IMR-90 (cell line): Measurements from ENCODE around the gene RAB11FIP3. TPM values are rescaled to one million over a fixed set of nuclear protein-coding genes. Genes with fewer than 3 reads are reported as not detected.

Experiments
- ATAC-seq: fragments of 200-7000 bp; cut with Tn5 transposase; 2 replicates; pipeline ENCODE4 v1.9.1; 2020; ENCODE audit warnings: low read depth, mild to moderate bottlenecking, moderate library complexity
- BruUV-seq: library from RNA; stranded (reverse); fragments of 400-500 nt; replicated peaks from 2 replicates; lab custom pipeline; 2021; lab: Mats Ljungman, UMichigan
- CTCF ChIA-PET: fragments of 300-600 bp; formaldehyde crosslinking; extraction: SDS; loops from one replicate; lab custom pipeline; 2021; ENCODE audit warnings: antibody characterized with exemption; lab: Yijun Ruan, JAX
- POLR2A ChIA-PET: fragments of 300-600 bp; sonication (Branson Sonifier 250); formaldehyde crosslinking; loops from one replicate; lab custom pipeline; 2022; ENCODE audit warnings: antibody characterized with exemption; ENCODE audit not compliant: unreplicated experiment; lab: Charles Lee
- DNase-seq: peaks from one replicate; pipeline ENCODE4 v3.0.0; 2013
- H2AFZ ChIP-seq: replicated peaks from 2 replicates; pipeline ENCODE3; 2013; ENCODE audit warnings: low read length, mild to moderate bottlenecking; ENCODE audit not compliant: poor library complexity
- H2AK5ac ChIP-seq: 2 replicates; pipeline ENCODE4 v1.6.1; 2013; ENCODE audit warnings: low read depth, low read length, inconsistent platforms
- H2AK9ac ChIP-seq: replicated peaks from 2 replicates; pipeline ENCODE3; 2013; ENCODE audit warnings: mild to moderate bottlenecking, low read depth, low read length, moderate library complexity; ENCODE audit not compliant: poor library complexity
- H2BK120ac ChIP-seq: 2 replicates; pipeline ENCODE4 v1.6.1; 2013; ENCODE audit warnings: low read depth, low read length, inconsistent platforms
- H2BK15ac ChIP-seq: 3 replicates; pipeline ENCODE4 v1.6.1; 2013; ENCODE audit warnings: low read depth, low read length, inconsistent platforms
- H2BK20ac ChIP-seq: 2 replicates; pipeline ENCODE4 v1.6.1; 2013; ENCODE audit warnings: low read depth, mild to moderate bottlenecking, inconsistent platforms, low read length, moderate library complexity
- H2BK5ac ChIP-seq: 2 replicates; pipeline ENCODE4 v1.6.1; 2013; ENCODE audit warnings: mild to moderate bottlenecking, low read depth, low read length, inconsistent platforms; ENCODE audit not compliant: poor library complexity, severe bottlenecking
- H3K14ac ChIP-seq: replicated peaks from 2 replicates; pipeline ENCODE4 v1.6.1; 2013; ENCODE audit warnings: low read depth, low read length, inconsistent platforms
- H3K18ac ChIP-seq: 2 replicates; pipeline ENCODE4 v1.6.1; 2013; ENCODE audit warnings: low read depth, low read length, control low read depth
- H3K23ac ChIP-seq: 2 replicates; pipeline ENCODE4 v1.6.1; 2013; ENCODE audit warnings: low read depth, low read length, inconsistent platforms
- H3K27ac ChIP-seq: 2 replicates; pipeline ENCODE4 v1.5.1; 2013; ENCODE audit warnings: mild to moderate bottlenecking, control low read depth, low read length; ENCODE audit not compliant: insufficient read depth
- H3K27me3 ChIP-seq: 2 replicates; pipeline ENCODE4 v1.6.1; 2013; ENCODE audit warnings: low read length; ENCODE audit not compliant: control insufficient read depth, insufficient read depth
- H3K36me3 ChIP-seq: 2 replicates; pipeline ENCODE4 v1.6.1; 2013; ENCODE audit warnings: low read length, mixed read lengths; ENCODE audit not compliant: control insufficient read depth, insufficient read depth
- H3K4ac ChIP-seq: 2 replicates; pipeline ENCODE4 v1.6.1; 2013; ENCODE audit warnings: low read depth, low read length, inconsistent platforms
- H3K4me1 ChIP-seq: 2 replicates; pipeline ENCODE4 v1.6.1; 2013; ENCODE audit warnings: low read length, mixed read lengths; ENCODE audit not compliant: control insufficient read depth, insufficient read depth
- H3K4me2 ChIP-seq: 2 replicates; pipeline ENCODE4 v1.6.1; 2013; ENCODE audit warnings: low read depth, mild to moderate bottlenecking, control low read depth, low read length, moderate library complexity
- H3K4me3 ChIP-seq: 2 replicates; pipeline ENCODE4 v1.5.1; 2013; ENCODE audit warnings: low read depth, mild to moderate bottlenecking, control low read depth, low read length, moderate library complexity; ENCODE audit not compliant: insufficient read depth
- H3K56ac ChIP-seq: 2 replicates; pipeline ENCODE4 v1.6.1; 2013; ENCODE audit warnings: low read length, inconsistent platforms; ENCODE audit not compliant: insufficient read depth; ENCODE audit errors: extremely low read depth
- H3K79me1 ChIP-seq, 2 experiments: 2 replicates each; pipeline ENCODE4 v1.6.1; 2013; ENCODE audit warnings: low read length in 2 of 2, inconsistent platforms in 1 of 2, low read depth in 1 of 2
- H3K9ac ChIP-seq: 2 replicates; pipeline ENCODE4 v1.6.1; 2013; ENCODE audit warnings: low read depth, low read length, control low read depth
- H3K9me1 ChIP-seq: 2 replicates; pipeline ENCODE4 v1.6.1; 2013; ENCODE audit warnings: low read length, inconsistent platforms; ENCODE audit not compliant: insufficient read depth
- H3K9me3 ChIP-seq: 2 replicates; pipeline ENCODE4 v1.6.1; 2013; ENCODE audit warnings: low read length; ENCODE audit not compliant: control insufficient read depth, insufficient read depth
- H4K20me1 ChIP-seq: 2 replicates; pipeline ENCODE4 v1.6.1; 2013; ENCODE audit warnings: low read length, inconsistent platforms; ENCODE audit not compliant: insufficient read depth
- H4K5ac ChIP-seq: 2 replicates; pipeline ENCODE4 v1.6.1; 2013; ENCODE audit warnings: mild to moderate bottlenecking, low read depth, low read length, control low read depth
- H4K8ac ChIP-seq, 2 experiments: 2 replicates each; pipeline ENCODE4 v1.6.1; 2013; ENCODE audit warnings: low read depth in 2 of 2, low read length in 2 of 2, control low read depth in 1 of 2, inconsistent platforms in 1 of 2
- H4K91ac ChIP-seq: 2 replicates; pipeline ENCODE4 v1.6.1; 2013; ENCODE audit warnings: low read depth, low read length, inconsistent platforms; ENCODE audit not compliant: insufficient read depth
- BHLHE40 ChIP-seq: fragments of 150-350 bp; IDR thresholded peaks from 2 replicates; pipeline ENCODE4 v1.6.1; 2016; ENCODE audit warnings: mild to moderate bottlenecking, low read depth, low read length
- FOS ChIP-seq: fragments of 150-350 bp; IDR thresholded peaks from 2 replicates; pipeline ENCODE4 v1.6.1; 2016; ENCODE audit warnings: low read depth, low read length
- MAFK ChIP-seq: IDR thresholded peaks from 2 replicates; pipeline ENCODE4 v1.6.1; 2012; ENCODE audit warnings: low read depth, low read length, improper control_type of control experiment
- RFX5 ChIP-seq: IDR thresholded peaks from 2 replicates; pipeline ENCODE4 v1.8.0; 2012; ENCODE audit warnings: low read depth, mild to moderate bottlenecking, low read length, moderate library complexity
- WGBS, 2 experiments: methylation state at CpG; one replicate each; pipeline versions ENCODE4 v1.1.5 to v1.1.7; 2013; ENCODE audit warnings: missing lambda C conversion rate in 2 of 2; ENCODE audit not compliant: insufficient read length in 1 of 2; ENCODE audit errors: extremely low coverage in 2 of 2; 5-methylcytosine and 5-hydroxymethylcytosine counted together
- dilution Hi-C: fragments of 300-500 bp; cut with HindIII; formaldehyde crosslinking; loops from one replicate; pipeline ENCODE4 v1.14.3; 2018; ENCODE audit warnings: low sequenced_read_pairs; ENCODE audit not compliant: unreplicated experiment
- in situ Hi-C: fragments of 300-500 bp; cut with MboI; formaldehyde crosslinking; loops from 3 replicates; pipeline ENCODE4 v1.14.3; 2019; ENCODE audit warnings: low sequenced_read_pairs, inconsistent platforms, mixed read lengths
- intact Hi-C: fragments of 100-400 bp; cut with micrococcal nuclease; formaldehyde crosslinking; loops from 2 replicates; pipeline ENCODE4 v1.10.0; 2022
- polyA plus RNA-seq, 3 experiments: library from polyadenylated mRNA; depleted of rRNA; stranded (reverse); fragments of >200 nt; gene quantifications; 2 replicates each; pipeline ENCODE4 v1.2.3, GENCODE V29; 2012; ENCODE audit warnings: low replicate concordance in 1 of 3
- total RNA-seq: library from RNA; depleted of rRNA; stranded (reverse); fragments of >200 nt; gene quantifications from 2 replicates; pipeline ENCODE4 v1.2.3, GENCODE V29; 2012

The RAB11FIP3 gene
- total and polyA plus RNA-seq, 2 of the 4 experiments (the other 2 are of a cell fraction), result 7.5 to 22.5 TPM

DNA sequence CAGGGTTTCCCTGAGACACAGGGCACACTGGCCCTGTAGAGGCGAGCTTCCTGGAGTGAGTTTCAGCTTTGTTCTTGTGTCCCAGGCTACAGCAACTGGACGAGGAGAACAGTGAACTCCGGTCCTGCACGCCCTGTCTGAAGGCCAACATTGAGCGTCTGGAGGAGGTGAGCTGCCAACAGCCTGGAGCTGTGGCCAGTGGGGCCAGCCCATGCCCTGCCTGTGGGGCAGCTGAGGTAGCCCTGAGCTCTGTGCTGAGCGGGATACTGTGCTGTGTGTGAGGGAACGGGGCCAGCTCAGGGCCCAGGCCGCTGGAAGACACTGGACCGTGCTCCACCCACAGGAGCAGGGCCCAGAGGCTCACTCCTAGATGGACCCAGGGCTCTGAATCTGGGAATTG, 93.4 kb downstream of the RAB11FIP3 start:
- H2BK120ac ChIP-seq, result no peak overlapping the region

More for the DNA sequence above, 93.4 kb downstream of the RAB11FIP3 start:
- Histone ChIP-seq H3K9me3 (no peaks in the 10 kb centered on the region), H4K20me1 (peaks cover 9% of the 10 kb centered on the region; the same call in 1 of the 2 replicates), H2BK20ac (no peak overlapping the region), H3K4me2 (no peak overlapping the region), H4K5ac (no peak overlapping the region), H3K79me1 (peaks cover 0 to 20% of the 10 kb centered on the region in 2 experiments; a peak in 2 of 4 replicates), H3K27me3 (no peaks in the 10 kb centered on the region), H3K36me3 (peaks cover 42% of the 10 kb centered on the region), H2AK5ac (no peak overlapping the region), H4K91ac (no peak overlapping the region), H3K56ac (no peak overlapping the region), H3K14ac (no peak overlapping the region), H3K4me3 (no peak overlapping the region), H3K9ac (no peak overlapping the region), H2AFZ (no peak overlapping the region), H3K4ac (no peak overlapping the region), H3K27ac (no peak overlapping the region), H3K23ac (no peak overlapping the region), H3K9me1 (peaks cover 6% of the 10 kb centered on the region; the same call in 1 of the 2 replicates), H2BK5ac (no peak overlapping the region), H4K8ac (no peak overlapping the region), H2AK9ac (peak overlapping the region; percentile 1), H3K18ac (no peak overlapping the region), H2BK15ac (no peak overlapping the region), H3K4me1 (no peaks in the 10 kb centered on the region)
- 97% methylated on average over 7 of the region's 9 CpGs; no CpG with 5 or more reads in 1 of the 2 experiments for WGBS, 2 experiments
- ChIA-PET CTCF (no interaction called here), POLR2A (no interaction called here)
- BruUV-seq, result no TSS peak
- DNase-seq (no peak), ATAC-seq (no peak)
- in situ Hi-C loops (no loop called here), intact Hi-C loops (no loop called here), dilution Hi-C loops (no loop called here)
- TF ChIP-seq BHLHE40, result no peak
- no peak for TF ChIP-seq RFX5
- TF ChIP-seq MAFK, result no peak
- no peak for TF ChIP-seq FOS
